ENCODE data around the gene MTUS2.

MTUS2 gene

DNA sequence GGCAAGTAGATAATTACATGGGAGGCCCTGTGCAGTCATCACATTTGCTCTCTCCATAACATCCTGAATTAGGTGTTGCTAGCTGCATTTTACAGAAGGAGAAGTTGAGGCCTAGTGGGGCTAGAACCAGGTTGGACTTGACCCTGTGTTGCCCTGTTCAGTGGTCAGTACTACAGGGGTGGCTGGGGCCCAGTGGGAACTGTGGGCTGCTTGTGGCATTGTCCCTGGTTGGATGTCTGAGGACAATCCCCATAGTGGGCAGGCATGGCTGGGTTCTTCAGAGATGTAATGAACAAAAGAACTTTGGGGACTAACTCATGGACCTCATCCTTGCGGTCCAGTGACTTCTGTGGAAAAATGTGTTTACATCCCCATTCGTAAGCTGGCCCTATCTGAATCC is 38.9 kb downstream of the MTUS2 start:
- no peak for DNase-seq (ENCODE audit: low spot score)

DNA sequence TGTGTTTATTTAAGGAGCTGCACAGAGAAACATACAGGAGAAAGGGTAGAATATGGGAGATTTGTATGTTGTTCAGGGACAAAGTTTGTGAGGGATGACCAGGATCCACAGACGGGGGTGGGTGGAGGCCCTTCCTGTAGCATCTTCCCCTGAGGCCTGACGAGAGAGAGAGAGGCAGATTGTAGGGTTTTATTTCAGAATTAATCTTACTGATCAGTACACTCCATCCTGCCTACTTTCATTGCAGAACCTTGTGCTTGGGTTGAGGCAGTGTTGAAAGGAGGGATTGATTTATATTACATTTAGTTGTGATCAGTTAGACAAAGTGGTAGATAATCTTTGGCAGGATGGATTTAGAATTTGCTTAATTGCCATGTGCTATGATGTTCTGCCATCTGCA is 39.6 kb downstream of the MTUS2 start:
- no peak for DNase-seq (ENCODE audit: low spot score)

DNA sequence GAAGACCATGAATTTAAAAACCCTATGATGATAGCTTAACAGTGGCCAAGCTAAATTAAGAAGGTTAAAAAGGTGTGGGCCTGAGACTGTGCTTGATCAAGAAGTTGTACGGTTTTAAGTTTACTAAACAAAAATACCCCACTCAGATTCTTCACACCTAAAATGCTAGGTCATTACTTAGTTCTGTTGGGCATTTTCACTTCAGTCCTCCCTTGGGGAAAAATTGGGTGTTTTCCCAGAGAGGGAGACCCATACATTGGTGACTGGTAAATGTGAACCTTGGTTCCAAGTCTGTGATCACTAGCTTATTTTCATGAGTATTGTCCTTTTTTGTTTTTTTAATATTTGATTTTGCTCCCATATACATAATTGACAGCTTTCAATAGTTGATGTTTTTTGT is 44.4 kb downstream of the MTUS2 start:
- DNase-seq (ENCODE audit: low spot score), result no peak

DNA sequence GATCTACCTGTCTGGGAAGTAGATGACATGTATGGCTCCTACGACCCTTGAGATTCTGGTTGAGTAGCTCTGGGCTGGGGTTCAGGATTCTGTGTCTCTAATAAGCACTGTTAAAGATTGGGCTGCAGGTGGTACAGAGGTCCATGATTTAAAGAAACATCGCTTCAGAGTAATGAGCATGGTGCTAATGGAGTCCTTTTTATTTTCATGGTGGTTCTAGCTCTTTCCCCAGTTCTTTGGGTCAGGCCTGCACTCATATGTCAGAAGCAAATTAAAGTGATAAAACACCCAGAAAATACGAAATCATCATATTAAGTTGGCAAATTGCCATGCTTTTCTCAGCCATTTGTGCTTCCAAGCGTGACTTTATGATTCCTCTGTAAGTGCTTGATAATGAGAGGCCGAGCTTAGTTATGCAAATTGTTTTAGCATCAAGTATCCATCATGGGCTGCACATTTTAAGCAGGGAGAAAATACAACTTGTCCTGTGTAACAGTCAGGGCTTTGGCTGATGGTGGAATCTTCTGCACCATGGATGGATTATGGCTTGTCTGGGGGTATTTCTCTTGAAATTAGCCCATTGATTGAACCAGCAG is 45.1 kb downstream of the MTUS2 start:
- no peak for DNase-seq (ENCODE audit: low spot score)

- no peak for DNase-seq (ENCODE audit: low spot score)
These were observed 45.8 kb downstream of the MTUS2 start for GRCh38 chr13:28865951-28866350.

DNA sequence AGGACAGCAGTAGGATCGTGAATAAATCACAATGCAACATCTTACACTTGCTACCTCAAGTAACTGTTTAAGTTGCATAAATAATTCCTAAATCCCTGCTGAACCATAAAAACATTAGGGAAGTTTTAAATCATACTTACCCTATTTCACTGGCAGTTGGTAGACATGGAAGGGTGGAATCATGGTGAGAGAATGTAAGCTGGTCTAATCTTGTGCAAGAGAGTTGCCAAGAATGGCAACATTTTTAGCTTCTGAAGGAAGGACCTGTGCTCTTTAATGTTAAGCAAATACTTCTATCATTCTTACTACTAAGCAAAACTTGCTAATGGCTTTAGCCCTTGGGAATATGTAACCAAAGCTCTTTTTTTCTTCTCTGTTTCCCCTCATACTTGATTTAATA is 46.8 kb downstream of the MTUS2 start:
- no peak for DNase-seq (ENCODE audit: low spot score)

DNA sequence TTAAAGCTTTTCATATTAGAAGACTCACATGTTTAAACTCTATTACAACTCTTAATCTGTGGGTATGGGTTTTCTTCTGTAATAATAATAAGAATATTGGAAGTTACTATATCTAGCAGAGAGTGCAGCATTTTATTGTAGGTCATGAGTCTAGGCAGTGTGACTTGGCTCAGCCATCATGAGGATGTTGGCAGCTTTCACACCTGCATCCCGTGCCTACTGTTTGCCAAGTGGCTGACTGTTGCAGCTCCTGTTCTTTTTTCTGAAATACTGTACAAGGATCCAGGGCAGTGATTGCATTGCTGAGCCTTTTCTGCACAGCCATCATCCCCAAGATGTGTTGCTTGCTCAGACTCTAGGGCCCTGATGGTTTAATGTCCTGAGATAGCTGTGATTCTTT is 47.4 kb downstream of the MTUS2 start:
- DNase-seq (ENCODE audit: low spot score), result no peak

DNA sequence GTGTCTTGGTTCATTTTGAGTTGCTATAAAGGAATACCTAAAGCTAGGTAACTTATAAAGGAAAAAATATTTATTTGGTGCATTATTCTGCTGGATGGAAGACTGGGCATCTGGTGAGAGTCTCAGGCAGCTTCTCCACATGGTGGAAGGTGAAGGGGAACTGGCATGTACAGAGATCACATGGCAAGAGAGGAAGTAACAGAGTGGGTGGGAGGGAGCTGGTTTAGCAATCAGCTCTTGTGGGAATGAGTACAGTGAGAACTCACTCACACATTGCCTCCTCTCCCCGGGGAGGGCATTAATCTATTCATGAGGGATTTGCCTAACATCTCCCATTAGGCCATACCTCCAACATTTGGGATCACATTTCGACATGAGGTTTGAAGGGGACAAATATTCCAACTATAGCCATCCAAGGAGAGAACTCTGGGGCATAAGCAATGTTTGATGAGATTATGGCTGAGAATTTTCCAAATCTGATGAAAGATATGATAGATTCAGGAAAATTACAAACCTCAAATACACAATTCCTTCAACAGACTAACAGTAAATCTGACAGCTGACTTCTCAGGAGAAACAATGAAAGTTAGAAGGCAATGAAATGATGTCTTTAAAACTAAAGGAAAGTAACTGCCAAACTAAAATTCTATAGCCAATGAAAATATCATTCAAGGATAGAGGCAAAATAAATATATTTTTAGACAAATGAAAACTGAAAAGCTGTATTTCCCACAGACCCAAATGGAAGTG is 52.5 kb downstream of the MTUS2 start:
- DNase-seq (ENCODE audit: low spot score), result no peak

DNA sequence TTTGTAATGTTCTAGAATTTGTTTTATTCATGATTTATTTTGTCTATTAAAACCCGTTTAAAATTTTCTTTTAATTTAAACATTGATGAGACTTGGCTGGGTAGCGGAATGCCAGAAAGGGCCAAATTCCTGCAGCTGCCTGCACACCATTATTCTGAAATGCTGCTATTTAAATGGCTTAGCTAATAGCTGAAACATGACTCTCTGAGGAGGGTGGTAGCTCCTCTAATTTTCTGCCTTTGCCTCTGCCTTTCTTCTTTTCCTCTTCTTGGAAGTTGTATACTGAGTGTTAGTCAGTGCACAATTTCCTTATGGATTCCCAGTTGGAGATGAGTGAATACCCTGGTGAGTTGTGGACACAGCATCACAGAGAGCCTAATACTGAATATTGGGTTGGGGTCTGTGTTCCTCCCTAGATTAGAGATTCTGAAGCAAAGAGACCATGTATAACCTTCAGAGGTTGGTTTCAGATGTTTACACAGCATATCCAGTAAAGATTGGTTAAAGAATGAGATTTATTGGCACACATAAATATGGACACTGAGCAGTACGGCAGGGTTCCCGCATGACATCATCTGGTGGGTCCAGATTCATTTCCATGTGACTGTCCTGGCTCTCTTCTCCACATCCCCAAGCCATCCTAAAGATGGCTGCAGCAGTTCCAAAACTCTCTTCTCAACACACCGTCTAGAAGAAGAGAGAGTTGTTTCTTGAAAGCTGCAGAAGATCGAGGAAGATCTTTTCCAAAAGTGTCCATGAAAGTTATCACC is 55.9 kb downstream of the MTUS2 start:
- DNase-seq (ENCODE audit: low spot score), result no peak

DNA sequence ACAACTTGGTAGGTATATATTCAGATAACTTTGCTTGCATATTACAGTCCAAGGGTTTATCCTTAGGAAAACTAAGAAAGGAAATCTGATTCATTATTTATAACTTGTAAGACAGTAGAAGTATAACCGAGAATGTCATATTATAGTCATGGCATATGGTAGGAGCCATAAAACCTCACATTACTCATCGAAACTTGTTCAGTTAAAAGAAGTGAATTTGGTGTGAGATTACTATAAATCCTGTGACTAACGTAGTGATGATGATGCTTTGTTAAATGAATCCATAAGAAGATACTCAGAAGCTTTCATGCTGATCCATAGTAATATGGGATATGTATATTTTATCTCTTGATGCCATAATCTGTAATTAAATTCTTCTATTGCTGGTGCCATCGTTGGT is 57.3 kb downstream of the MTUS2 start:
- no peak for DNase-seq (ENCODE audit: low spot score)

- no peak for DNase-seq (ENCODE audit: low spot score)
These were observed 65.0 kb downstream of the MTUS2 start for GRCh38 chr13:28885181-28885580.

DNA sequence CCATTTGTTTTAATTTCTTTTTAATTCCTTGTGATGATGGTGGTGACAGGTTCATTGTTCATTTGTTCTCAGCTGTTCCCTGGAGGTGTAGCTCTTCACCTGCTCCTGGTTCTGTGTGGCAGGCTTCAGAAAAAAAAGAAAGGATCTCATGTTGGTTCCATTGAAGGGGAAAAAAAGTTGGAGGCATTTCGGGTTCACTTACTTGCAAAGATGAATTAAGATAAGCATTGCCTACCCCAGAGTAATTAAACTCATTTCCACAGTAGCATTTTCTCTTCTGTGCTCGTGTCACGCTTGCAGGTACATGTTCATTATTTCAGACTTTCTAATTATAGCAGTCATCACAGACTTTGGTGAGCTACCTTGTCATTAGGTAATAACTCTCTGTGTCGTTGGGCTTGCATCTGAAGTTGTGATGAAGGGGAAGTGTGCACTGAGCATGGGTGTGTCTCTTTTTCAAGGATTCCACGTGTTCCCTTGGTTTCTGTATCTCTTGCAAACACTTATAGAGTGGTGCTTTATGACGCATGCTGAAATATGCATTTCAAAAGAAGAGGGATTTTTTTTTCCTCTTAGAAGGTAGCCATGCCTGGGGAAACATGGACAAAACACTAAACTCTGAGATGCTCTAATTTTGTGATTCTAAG is 69.1 kb downstream of the MTUS2 start:
- DNase-seq (ENCODE audit: low spot score), result no peak

DNA sequence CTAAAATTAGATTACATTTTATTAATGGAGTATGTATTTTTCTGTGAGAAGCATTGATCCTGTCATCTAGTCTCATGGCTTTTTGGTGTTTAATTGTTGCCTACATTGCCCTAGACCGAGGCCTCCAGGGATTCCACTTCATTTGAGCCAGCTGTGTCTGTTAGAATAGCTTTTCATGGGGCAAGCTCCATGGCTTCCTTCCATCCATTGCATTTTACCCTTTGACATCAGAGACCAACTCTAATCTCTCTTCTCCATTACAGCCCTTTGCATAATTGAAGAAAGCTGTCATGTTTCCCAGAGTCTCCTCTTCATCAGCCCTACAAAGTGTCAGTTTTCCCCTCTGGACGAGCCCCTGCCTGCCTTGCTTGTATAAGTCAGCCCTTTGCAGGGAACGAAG is 70.6 kb downstream of the MTUS2 start:
- DNase-seq (ENCODE audit: low spot score), result no peak

- DNase-seq (ENCODE audit: low spot score), result no peak
These were observed 97.9 kb downstream of the MTUS2 start for GRCh38 chr13:28918030-28918429.

DNA sequence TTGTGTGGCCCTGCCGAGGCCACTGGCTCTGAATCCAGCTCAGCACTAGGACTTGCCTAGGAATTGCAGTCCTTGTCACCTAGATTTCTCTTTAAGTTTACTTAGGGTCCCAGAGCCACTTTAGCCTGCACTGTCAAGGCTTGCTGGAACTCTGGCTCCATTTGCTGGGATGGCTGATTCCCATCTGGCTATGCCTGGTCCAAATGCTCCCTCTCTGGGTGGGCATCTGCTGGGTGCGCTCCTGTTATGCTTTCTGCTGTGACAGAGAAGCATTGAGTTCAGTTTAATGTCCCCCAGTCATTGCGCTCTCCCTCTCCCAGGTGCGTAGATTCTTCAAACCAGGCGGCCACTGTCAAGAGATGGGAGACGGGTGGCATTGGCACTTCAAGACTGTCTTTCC is 102.2 kb downstream of the MTUS2 start:
- no peak for DNase-seq (ENCODE audit: low spot score)

DNA sequence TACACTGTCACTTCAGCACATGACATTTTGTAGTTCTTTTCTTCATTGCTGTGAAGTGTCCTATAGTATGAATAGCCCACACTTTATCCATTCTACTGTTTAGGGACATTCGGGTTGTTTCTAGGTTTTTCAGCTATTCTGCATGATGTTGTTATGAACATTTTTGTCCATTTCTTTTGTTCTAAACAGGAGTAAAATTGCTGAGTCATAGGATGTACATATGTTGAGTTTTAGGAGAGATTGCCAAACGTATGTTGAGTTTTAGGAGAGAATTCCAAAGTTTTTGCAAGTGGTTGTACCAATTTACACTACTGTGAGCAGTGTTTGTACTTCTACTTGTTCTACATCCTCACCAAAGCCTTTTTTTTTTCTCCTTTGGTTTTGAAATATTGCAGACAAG is 115.0 kb downstream of the MTUS2 start:
- DNase-seq (ENCODE audit: low spot score), result no peak

- DNase-seq (ENCODE audit: low spot score), result no peak
These were observed 122.8 kb downstream of the MTUS2 start for GRCh38 chr13:28942906-28943305.

GRCh38 chr13:28953714-28954418 is 133.7 kb downstream of the MTUS2 start:
- DNase-seq (ENCODE audit: low spot score), result no peak

GRCh38 chr13:28954419-28954725 is 134.2 kb downstream of the MTUS2 start:
- no peak for DNase-seq (ENCODE audit: low spot score)

DNA sequence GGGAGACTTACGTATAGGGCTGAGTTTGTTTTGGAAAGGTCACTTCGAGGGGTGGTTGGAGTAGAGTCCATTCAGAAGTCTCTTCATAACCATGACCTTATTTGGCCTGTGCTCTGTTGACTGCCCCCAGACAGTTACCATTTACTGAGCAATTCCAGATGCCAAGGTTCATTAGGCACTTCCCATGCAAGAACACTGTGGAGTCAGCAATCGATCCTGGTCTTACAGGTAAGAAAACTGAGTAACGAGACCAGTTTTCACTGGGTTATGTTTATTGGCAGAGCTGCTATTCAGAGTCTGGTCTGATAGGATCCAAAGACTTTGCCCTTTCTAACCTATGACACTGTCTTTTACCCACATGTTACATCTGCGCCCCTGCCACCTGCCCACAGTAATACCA is 134.7 kb downstream of the MTUS2 start:
- no peak for DNase-seq (ENCODE audit: low spot score)

- no peak for DNase-seq (ENCODE audit: low spot score)
These were observed 135.3 kb downstream of the MTUS2 start for GRCh38 chr13:28955264-28955966.

DNA sequence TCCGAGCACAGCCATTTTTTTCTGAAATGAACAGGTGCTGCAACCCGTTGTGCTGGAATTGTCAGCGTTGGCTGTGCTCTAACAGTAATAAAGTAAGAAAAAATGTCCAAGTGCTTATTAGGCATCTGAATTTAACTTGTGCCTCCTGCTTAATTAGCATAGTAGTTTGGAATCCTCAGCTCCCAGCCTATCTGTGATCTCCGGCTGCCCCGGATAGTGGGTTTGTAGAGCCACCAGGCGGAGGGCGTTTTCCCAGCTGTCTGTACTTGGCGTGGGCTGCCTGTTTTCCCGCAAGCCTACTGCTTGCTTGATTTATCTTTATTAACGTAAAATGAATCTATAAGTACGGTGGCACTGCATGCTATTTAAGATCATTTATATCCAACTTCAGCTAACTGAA is 137.9 kb downstream of the MTUS2 start:
- DNase-seq (ENCODE audit: low spot score), result no peak
